ENCODE data around the gene FOXN3.
"Not testable (repeated sequence)": the region's sequence is repeated elsewhere in the genome, so short reads cannot be mapped to it uniquely, and the experiment has no call there.

GRCh38 chr14:89294469-89294868, 122.6 kb downstream of the FOXN3 start:
- TF ChIP-seq, protein P1, sequence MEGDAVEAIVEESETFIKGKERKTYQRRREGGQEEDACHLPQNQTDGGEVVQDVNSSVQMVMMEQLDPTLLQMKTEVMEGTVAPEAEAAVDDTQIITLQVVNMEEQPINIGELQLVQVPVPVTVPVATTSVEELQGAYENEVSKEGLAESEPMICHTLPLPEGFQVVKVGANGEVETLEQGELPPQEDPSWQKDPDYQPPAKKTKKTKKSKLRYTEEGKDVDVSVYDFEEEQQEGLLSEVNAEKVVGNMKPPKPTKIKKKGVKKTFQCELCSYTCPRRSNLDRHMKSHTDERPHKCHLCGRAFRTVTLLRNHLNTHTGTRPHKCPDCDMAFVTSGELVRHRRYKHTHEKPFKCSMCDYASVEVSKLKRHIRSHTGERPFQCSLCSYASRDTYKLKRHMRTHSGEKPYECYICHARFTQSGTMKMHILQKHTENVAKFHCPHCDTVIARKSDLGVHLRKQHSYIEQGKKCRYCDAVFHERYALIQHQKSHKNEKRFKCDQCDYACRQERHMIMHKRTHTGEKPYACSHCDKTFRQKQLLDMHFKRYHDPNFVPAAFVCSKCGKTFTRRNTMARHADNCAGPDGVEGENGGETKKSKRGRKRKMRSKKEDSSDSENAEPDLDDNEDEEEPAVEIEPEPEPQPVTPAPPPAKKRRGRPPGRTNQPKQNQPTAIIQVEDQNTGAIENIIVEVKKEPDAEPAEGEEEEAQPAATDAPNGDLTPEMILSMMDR (IDR thresholded peaks at IDR 0.05): not testable (repeated sequence)
- TF ChIP-seq ZFX (IDR thresholded peaks at IDR 0.05; ENCODE audit: borderline replicate concordance): not testable (repeated sequence)

All from 22Rv1 (cell line).